NCI-H526 (cell line): Measurements from ENCODE around the gene PPM1J.

Experiments
- DNase-seq, 2 experiments: peaks; one replicate each; lab custom pipeline; 2025; lab: John Stamatoyannopoulos, UW

Gene PPM1J

DNA sequence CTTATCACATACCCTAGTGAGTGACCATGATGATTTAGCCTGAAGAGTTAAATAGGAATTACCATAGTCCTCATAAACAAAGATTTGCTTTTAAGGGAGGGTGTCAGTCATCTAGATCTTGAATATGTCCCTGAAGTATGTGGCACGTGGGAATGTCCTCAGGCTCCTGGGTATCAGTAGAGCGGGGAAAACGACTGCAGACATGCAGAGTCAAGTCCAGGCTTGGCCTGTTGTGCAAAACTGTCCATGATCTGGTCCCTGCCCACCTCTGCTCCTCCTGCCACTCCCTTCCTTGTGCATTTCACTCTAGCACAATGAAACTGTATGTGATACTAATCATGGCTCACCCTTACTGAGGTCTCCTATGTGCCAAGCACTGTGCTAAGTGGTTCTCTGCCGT lies 27.8 kb downstream of the PPM1J start:
- no peak for DNase-seq

DNA sequence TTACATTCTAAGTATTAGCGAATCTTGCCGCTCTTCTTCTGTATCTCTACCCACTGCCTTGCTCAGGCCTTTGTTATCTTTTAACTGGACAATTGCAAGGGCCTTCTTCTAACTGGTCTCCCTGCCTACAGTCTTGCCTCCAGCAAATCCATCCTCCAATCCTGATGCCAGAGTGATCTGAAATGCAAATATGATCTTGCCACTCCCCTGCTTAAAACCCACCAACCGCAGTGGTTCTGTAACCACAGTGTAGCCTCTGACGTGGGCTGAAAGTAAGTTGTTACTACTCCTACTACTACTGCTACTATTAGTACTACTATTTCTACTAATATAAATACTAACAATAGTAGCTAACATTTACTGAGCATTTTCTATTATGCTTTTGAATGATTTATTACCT lies 28.3 kb downstream of the PPM1J start:
- DNase-seq: peak in 1 of 2 experiments; percentile 31

DNA sequence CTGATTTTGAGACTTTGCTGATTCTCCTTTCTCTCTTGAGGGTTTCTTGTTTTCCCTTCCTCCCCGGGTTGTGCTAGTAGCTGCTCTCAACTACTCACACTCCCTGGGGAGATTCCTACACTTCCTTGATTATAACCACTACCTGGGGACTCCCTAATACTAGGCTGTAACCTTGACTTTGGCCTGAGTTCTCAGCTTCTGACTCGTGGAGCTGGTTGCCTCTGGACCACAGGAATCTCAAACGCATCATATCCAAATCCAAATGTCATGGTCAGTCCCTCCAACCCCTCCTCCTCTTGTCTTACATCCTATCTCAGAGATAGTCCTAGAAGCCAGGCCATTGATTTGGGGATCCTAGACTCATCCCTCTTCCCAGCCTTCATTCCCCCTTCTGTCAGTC lies 28.7 kb downstream of the PPM1J start:
- DNase-seq: no peak

- no peak for DNase-seq
Measured at GRCh38 chr1:112685913-112686312, 29.2 kb downstream of the PPM1J start.

GRCh38 chr1:112678605-112679004 lies 36.5 kb downstream of the PPM1J start:
- DNase-seq: no peak

GRCh38 chr1:112677501-112677900 lies 37.6 kb downstream of the PPM1J start:
- DNase-seq: no peak

DNA sequence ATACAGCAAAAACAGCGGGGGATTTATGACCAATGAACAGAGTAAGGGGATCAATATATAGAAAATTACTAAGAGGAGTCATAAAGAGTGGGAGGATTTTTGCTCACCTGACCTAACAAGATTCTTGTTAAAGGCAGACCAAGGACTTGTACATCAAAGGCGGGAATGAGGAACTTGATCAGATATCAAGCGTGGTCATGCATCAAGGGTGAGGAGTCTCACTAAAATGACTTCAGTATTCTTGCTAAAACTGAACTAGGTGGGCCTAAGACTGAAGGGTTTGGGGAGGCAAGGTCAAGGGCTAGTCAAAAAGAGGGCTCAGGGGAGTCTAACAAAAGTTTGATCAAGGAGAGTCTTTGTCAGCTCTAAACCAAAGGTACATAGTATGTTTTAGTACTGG lies 38.6 kb downstream of the PPM1J start:
- no peak for DNase-seq

DNA sequence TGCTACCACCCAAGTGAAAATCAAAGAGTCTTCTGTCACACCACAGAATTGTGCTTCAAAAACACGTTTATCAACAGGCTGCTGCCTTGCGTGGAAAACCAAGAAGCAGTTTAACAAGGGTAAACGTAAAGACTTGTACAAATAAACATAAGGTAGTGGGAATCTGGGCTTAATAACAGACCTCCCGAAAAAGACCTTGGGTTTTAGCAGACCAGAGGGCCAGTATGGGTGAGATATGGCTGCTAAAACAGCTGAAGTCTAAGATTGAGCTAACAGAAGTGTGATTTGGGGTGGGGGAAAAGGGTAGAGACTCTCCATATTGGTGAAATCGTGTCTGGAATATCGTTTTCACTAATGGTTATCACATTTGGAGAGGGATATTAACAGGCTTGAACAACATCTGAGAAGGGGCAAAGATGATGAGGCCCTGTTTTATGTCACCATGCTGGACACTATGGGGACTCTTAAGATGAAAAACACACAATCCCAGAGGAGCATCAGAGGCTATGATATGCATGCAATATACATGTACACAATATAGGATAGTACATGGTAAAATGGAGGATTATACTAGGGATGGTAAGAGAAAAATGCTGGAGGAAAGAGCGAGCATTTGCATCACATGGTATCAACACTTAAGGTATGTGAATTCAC lies 39.3 kb downstream of the PPM1J start:
- DNase-seq: no peak

DNA sequence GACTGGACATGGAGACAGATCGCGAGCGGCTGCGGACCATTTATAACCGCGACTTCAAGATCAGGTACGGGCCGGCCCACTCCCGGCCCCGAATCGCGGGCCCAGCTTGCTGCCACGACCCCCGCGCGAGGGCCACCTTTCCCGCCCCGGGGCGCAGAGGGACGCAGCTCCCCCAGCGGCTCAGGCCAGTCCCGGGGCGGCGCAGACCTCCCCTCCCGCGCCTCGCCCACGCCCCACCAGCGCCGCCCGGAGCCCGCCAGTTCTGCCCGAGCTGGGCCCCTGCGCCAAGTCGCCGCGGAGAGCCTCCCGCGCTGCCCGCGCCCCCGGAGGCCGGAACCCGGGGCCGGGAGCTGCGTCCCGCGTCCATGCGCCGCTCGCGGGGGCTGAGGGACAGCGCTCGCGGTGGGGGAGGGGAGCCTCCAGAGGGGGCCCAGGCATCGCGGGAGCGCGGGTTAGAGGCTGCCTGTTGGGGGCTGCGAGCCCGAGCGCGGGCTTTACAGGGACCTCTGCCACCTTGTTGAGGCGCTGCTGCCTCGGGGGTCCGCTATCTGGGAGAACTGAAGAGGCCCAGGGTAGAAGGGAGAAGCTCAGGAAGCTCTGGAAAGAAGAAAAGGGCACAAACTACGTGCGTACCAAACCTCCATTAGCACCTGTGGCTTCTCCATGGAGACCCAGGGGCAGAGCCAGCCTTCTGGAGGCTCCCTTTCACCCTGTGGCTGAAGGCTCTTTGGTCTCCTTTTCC lies 40.0 kb downstream of the PPM1J start:
- peak in 1 of 2 experiments; percentile 87 for DNase-seq

DNA sequence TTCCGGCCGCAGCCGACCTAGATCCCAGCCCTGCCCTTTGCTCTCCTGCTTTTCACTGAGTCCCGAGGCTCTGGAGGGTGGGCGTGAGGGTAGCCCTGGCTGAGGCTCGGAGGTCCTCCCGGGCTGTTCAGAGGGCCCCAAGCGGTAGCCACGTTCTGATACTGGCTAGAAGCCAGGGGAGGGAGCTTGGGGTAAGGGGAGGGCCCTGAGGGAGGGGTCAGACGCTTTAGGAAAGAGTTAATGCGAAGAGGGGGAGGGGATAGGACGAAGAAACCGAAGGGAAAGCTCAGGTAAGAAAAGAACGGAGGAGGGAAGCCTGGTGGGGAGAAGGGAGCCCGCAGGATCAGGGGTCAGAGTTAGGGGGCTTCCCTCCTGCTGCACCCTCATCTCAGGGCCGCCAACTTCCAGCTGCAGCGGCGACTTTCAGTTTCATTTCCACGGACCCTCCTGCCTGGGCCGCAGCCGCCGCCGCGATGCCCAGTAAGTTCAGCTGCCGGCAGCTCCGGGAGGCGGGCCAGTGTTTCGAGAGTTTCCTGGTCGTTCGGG lies 40.6 kb downstream of the PPM1J start, which contains the start of gene MOV10:
MOV10 (plus strand) TSS at position 220 of the 546 bp plus-strand sequence; CDS start at position 474, 254 bp downstream.
- peak; percentile 78 to 92 for DNase-seq

DNA sequence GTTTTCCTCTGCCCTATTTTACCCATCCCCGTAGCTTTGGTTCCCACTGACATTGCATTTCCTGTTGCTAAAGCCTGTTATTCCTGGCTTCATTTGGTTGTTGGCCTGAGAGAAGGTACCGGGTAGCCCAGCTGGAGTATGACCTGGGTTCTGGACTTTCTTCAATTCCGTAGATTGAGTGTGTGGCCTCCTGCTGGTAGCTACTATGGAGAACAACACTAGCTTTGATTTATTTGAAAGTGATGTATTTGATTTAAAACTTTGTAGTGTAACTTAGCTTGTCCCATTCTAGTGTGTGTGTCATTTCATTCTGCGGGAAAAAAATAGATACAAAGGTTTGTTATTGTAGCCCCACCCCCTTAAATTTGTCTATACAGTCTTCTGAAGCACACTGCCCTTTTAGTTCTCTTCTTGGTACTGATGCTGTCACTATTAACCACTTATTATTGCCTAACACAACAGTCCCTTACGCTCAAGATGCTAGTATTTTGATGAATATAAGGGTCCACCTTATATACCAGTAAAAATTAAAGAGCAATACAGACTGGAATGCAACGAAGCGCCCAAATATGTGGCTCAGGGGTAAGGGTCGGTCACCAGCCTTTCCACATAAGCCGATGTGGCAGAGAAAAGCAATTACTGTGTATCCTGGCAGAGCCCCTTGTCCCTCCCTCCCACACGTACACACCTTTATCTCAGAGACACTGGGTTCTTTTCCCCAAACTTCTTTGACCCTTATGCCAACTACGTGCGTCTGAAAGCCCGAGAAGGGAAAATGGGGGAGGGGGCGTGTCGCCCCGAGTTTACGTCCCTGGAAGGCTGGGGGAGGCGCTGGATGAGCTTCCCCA lies 41.3 kb downstream of the PPM1J start:
- peak; percentile 47 to 56 for DNase-seq

DNA sequence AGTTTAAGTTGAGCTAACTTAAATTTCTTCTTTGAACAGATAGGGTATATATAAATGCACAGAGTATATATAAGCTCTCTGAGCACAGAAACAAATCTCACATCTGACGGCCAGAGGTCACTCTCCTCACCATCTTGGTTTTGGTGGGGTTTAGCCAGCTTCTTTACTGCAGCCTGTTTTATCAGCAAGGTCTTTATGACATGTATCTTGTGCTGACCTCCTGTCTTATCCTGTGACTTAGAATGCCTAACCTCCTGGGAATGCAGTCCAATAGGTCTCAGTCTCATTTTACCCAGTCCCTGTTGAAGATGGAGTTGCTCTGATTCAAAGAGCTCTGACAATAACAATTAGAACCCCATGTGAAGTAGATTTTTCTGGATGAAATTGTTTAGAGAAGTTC lies 42.3 kb downstream of the PPM1J start:
- no peak for DNase-seq

- DNase-seq: no peak
Measured at GRCh38 chr1:112672009-112672408, 43.1 kb downstream of the PPM1J start.

DNA sequence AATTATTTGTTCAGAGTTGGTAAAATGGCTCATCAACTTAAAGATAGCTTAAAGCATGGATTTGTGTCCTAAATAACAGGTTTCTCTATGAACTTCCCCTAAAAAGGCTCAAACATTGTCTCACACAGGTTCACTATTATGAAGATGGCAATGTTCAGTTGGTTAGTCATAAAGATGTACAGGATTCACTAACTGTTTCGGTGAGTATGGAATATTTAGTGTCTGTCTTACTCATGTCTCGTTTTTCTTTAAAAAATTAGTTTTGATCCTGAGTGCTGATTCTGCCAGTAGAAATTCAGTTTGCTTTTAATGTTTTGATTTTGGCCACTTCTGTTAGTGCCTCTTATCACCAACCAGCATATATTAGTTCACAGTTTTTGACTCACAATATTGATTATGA lies 48.2 kb downstream of the PPM1J start:
- no peak for DNase-seq

DNA sequence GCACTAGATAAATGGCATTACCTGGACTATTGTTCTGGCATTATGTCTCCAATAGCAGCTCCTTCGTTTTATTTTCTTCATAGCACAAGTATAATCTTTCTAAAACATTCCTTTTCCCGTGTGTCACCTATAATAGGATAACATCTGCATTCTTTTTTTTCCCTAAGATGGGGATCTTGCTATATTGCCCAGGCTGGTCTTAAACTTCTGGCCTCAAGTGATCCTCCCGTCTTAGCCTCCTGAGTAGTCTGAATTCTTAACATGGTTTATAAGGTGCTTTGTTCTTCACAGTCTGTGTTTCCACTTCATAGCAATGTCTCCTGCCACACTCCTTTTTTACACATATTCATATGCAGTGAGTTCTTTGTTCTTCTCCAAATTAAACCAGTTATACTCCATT lies 49.3 kb downstream of the PPM1J start:
- no peak for DNase-seq
